ENCODE results near the gene TVP23B. TPM values are rescaled to one million over a fixed set of nuclear protein-coding genes. Genes with fewer than 3 reads are reported as not detected.

The TVP23B gene
- total RNA-seq, 1 experiment from 2014 or later, result 39.4 TPM

DNA sequence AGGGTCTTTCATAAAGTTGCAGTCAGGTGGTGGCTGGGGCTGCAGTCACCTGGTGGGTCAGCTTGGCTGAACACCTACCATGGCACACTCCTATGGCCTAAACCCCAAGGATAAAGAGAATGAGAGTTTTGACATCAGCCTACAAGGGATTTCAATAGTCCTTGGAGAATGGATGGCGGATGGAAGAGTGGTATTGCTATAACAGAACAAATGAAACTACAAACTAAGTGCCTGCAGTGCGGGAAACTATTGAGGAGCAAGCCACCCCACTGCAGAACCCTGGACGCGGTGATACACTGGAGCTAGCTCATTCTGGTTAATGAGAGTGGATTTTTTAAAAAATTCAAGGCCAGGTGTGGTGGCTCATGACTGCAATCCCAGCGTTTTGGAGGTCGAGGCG lies 74.0 kb downstream of the TVP23B start:
- Histone ChIP-seq H3K9me3 (ENCODE audit: control insufficient read depth, insufficient read depth, low read depth, low read length) (no peaks in the 10 kb centered on the region), H3K27me3 (ENCODE audit: control insufficient read depth, insufficient read depth, low read length) (no peaks in the 10 kb centered on the region), H3K27ac (ENCODE audit: low read length) (no peak overlapping the region), H3K36me3 (ENCODE audit: control insufficient read depth, insufficient read depth, low read length) (no peaks in the 10 kb centered on the region), H3K4me3 (ENCODE audit: low read depth in 2 of 2, low read length in 2 of 2) (no peak overlapping the region), H3K4me1 (ENCODE audit: control insufficient read depth, insufficient read depth, low read length) (peaks cover 12% of the 10 kb centered on the region)
- BruUV-seq (replicated peaks), result no TSS peak
- CTCF ChIA-PET, result no interaction called here
- intact Hi-C loops (cut with micrococcal nuclease; ENCODE audit: unreplicated experiment), result no loop called here
- ATAC-seq (no peak), DNase-seq (ENCODE audit: low read depth, low spot score) (no peak)
- POLR2A ChIA-PET, result no interaction called here
- TF ChIP-seq POLR2AphosphoS5 (IDR thresholded peaks at IDR 0.05; ENCODE audit: low read depth, low read length) (no peak), TCF7L2 (IDR thresholded peaks at IDR 0.05; ENCODE audit: low read depth, low read length) (no peak), SIN3A (IDR thresholded peaks at IDR 0.05; ENCODE audit: borderline replicate concordance, insufficient read depth, low read depth, low read length) (no peak)
- TF ChIP-seq, protein P1, sequence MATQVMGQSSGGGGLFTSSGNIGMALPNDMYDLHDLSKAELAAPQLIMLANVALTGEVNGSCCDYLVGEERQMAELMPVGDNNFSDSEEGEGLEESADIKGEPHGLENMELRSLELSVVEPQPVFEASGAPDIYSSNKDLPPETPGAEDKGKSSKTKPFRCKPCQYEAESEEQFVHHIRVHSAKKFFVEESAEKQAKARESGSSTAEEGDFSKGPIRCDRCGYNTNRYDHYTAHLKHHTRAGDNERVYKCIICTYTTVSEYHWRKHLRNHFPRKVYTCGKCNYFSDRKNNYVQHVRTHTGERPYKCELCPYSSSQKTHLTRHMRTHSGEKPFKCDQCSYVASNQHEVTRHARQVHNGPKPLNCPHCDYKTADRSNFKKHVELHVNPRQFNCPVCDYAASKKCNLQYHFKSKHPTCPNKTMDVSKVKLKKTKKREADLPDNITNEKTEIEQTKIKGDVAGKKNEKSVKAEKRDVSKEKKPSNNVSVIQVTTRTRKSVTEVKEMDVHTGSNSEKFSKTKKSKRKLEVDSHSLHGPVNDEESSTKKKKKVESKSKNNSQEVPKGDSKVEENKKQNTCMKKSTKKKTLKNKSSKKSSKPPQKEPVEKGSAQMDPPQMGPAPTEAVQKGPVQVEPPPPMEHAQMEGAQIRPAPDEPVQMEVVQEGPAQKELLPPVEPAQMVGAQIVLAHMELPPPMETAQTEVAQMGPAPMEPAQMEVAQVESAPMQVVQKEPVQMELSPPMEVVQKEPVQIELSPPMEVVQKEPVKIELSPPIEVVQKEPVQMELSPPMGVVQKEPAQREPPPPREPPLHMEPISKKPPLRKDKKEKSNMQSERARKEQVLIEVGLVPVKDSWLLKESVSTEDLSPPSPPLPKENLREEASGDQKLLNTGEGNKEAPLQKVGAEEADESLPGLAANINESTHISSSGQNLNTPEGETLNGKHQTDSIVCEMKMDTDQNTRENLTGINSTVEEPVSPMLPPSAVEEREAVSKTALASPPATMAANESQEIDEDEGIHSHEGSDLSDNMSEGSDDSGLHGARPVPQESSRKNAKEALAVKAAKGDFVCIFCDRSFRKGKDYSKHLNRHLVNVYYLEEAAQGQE (IDR thresholded peaks at IDR 0.05; ENCODE audit: insufficient read depth in 1 of 2, low read depth in 2 of 2, low read length in 1 of 2), result no peak
- TF ChIP-seq, protein P2, sequence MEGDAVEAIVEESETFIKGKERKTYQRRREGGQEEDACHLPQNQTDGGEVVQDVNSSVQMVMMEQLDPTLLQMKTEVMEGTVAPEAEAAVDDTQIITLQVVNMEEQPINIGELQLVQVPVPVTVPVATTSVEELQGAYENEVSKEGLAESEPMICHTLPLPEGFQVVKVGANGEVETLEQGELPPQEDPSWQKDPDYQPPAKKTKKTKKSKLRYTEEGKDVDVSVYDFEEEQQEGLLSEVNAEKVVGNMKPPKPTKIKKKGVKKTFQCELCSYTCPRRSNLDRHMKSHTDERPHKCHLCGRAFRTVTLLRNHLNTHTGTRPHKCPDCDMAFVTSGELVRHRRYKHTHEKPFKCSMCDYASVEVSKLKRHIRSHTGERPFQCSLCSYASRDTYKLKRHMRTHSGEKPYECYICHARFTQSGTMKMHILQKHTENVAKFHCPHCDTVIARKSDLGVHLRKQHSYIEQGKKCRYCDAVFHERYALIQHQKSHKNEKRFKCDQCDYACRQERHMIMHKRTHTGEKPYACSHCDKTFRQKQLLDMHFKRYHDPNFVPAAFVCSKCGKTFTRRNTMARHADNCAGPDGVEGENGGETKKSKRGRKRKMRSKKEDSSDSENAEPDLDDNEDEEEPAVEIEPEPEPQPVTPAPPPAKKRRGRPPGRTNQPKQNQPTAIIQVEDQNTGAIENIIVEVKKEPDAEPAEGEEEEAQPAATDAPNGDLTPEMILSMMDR (IDR thresholded peaks at IDR 0.05), result no peak
- in situ Hi-C loops (cut with HindIII; ENCODE audit: low pct_unique_long_range_greater_than_20kb, low sequenced_read_pairs), result no loop called here

DNA sequence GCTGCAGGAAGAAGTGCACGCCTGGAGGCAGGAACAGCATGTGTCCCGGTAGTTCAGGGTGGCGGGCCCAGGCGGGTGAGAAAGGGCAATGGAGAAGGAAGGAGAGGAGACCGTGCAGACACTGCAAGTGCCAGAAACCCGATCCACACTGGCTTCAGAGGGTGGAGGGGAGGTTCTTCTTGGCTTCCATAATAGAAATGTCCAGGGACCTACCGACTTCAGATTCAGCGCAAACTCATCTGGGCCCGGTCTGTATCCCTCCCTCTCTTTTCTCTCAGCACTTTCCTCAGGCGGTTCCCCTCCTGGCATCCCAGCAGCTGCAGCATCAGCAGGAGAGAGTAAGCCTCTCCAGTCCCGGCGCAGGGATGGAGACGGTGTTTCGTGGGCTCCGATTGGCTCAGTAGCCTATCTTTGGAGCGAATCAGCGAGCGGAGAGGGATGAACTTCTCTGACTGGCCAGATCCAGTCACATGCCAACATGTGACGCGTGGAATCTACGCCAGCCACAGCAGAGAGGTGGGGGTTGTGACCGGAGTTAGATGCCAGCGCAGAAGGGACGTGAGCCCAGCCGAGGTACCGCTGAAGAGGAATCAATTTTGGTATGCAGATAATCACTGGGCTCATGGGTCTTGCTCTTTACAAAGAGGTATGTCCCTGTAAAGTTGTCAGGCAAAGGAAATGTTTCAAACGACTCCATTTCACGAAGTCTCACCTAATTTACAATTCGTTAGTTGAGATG lies 75.0 kb downstream of the TVP23B start:
- H3K9me3 ChIP-seq (ENCODE audit: control insufficient read depth, insufficient read depth, low read depth, low read length), result no peaks in the 10 kb centered on the region
- no peak for TF ChIP-seq SIN3A (IDR thresholded peaks at IDR 0.05; ENCODE audit: borderline replicate concordance, insufficient read depth, low read depth, low read length)
- TF ChIP-seq POLR2AphosphoS5 (IDR thresholded peaks at IDR 0.05; ENCODE audit: low read depth, low read length), result peak; percentile 22; the same call in 1 of the 2 replicates

More for the DNA sequence above, 75.0 kb downstream of the TVP23B start:
- intact Hi-C loops (cut with micrococcal nuclease; ENCODE audit: unreplicated experiment) (no loop called here), in situ Hi-C loops (cut with HindIII; ENCODE audit: low pct_unique_long_range_greater_than_20kb, low sequenced_read_pairs) (no loop called here)
- H3K36me3 ChIP-seq (ENCODE audit: control insufficient read depth, insufficient read depth, low read length), result no peaks in the 10 kb centered on the region
- DNase-seq (ENCODE audit: low read depth, low spot score) (peak; percentile 80), ATAC-seq (peak; percentile 93)
- no TSS peak for BruUV-seq (replicated peaks)
- H3K4me1 ChIP-seq (ENCODE audit: control insufficient read depth, insufficient read depth, low read length), result peaks cover 12% of the 10 kb centered on the region
- peak overlapping the region; percentile 62 to 82 for H3K4me3 ChIP-seq (ENCODE audit: low read depth in 2 of 2, low read length in 2 of 2)
- ChIA-PET POLR2A (no interaction called here), CTCF (no interaction called here)
- no peaks in the 10 kb centered on the region for H3K27me3 ChIP-seq (ENCODE audit: control insufficient read depth, insufficient read depth, low read length)
- H3K27ac ChIP-seq (ENCODE audit: low read length), result peak overlapping the region; percentile 86

Other genes starting within 250 kb of the TVP23B start
- not detected for gene TBC1D28, start 136.8 kb upstream of the TVP23B start, total RNA-seq (2021; ENCODE audit: unreplicated experiment)
- 4.2 TPM for gene FOXO3B, start 98.9 kb upstream of the TVP23B start, total RNA-seq (2021; ENCODE audit: unreplicated experiment)
- gene FBXW10, start 37.1 kb upstream of the TVP23B start, total RNA-seq (2021; ENCODE audit: unreplicated experiment), result not detected
- gene PRPSAP2, start 76.9 kb downstream of the TVP23B start, total RNA-seq (2021; ENCODE audit: unreplicated experiment), result 25.3 TPM
- not detected for gene SLC5A10, start 171.0 kb downstream of the TVP23B start, total RNA-seq (2021; ENCODE audit: unreplicated experiment)
- 17.3 TPM for gene FAM83G, start 223.6 kb downstream of the TVP23B start, total RNA-seq (2021; ENCODE audit: unreplicated experiment)

Data from Panc1 (cell line).